Measurements from ENCODE around the gene SEMA4F.

DNA sequence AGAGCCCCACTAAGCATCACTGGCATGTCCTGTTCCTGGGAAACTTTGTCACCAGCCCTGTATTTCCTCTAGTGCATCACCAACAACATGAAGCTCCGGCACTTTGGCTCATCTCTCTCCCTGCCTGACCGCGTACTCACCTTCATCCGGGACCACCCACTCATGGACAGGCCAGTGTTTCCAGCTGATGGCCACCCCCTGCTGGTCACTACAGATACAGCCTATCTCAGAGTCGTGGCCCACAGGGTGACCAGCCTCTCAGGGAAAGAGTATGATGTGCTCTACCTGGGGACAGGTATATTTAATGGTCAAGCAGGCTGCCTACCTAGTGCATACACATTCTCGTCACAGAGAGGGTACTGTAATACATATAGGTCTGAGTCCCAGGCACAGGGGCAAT, 21.0 kb downstream of the SEMA4F start:
- TF ChIP-seq, protein P1, sequence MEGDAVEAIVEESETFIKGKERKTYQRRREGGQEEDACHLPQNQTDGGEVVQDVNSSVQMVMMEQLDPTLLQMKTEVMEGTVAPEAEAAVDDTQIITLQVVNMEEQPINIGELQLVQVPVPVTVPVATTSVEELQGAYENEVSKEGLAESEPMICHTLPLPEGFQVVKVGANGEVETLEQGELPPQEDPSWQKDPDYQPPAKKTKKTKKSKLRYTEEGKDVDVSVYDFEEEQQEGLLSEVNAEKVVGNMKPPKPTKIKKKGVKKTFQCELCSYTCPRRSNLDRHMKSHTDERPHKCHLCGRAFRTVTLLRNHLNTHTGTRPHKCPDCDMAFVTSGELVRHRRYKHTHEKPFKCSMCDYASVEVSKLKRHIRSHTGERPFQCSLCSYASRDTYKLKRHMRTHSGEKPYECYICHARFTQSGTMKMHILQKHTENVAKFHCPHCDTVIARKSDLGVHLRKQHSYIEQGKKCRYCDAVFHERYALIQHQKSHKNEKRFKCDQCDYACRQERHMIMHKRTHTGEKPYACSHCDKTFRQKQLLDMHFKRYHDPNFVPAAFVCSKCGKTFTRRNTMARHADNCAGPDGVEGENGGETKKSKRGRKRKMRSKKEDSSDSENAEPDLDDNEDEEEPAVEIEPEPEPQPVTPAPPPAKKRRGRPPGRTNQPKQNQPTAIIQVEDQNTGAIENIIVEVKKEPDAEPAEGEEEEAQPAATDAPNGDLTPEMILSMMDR (conservative IDR thresholded peaks at IDR 0.05), result no peak; the same call in 1 of the 2 replicates
- TF ChIP-seq ZFX (IDR thresholded peaks at IDR 0.05), result no peak
